GM20000 (cell line): ENCODE results near the gene SORBS1.

Experiments
- DNase-seq: peaks from one replicate; pipeline ENCODE4 v3.0.0; 2012; ENCODE audit warnings: low spot score
- TF ChIP-seq, protein P1 (sequence below): IDR thresholded peaks from 2 replicates; pipeline ENCODE4 v1.5.1; 2012; ENCODE audit warnings: mild to moderate bottlenecking, control low read depth; ENCODE audit errors: extremely low read depth, missing control alignments

SORBS1 gene

DNA sequence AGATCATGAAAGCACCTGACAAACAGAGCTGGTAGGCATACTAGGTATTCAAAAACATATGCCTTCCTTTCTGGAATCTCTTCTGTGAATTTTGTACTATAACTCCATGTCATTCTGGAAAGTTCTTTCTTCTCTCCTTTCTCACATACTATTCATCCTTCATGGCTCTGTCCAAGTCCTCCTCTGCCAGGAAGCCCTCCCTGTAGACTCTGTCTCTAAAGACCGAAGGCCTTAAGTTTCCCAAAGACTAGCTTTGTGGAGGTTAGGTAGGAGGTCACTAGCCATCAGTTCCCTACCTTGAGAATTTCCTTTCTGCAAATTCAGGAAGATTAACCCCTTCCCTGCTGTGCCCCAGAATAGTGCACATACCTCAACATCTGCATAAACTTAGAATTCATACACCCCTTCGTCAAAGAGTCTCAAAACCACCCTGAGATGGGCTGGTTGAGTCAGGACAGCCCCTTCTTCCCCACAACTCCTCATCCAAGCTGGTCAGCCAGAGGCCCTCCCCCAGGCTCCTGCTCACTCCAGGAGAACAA is 20.6 kb downstream of the SORBS1 start:
- TF ChIP-seq, protein P1, sequence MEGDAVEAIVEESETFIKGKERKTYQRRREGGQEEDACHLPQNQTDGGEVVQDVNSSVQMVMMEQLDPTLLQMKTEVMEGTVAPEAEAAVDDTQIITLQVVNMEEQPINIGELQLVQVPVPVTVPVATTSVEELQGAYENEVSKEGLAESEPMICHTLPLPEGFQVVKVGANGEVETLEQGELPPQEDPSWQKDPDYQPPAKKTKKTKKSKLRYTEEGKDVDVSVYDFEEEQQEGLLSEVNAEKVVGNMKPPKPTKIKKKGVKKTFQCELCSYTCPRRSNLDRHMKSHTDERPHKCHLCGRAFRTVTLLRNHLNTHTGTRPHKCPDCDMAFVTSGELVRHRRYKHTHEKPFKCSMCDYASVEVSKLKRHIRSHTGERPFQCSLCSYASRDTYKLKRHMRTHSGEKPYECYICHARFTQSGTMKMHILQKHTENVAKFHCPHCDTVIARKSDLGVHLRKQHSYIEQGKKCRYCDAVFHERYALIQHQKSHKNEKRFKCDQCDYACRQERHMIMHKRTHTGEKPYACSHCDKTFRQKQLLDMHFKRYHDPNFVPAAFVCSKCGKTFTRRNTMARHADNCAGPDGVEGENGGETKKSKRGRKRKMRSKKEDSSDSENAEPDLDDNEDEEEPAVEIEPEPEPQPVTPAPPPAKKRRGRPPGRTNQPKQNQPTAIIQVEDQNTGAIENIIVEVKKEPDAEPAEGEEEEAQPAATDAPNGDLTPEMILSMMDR = no peak
- no peak for DNase-seq

DNA sequence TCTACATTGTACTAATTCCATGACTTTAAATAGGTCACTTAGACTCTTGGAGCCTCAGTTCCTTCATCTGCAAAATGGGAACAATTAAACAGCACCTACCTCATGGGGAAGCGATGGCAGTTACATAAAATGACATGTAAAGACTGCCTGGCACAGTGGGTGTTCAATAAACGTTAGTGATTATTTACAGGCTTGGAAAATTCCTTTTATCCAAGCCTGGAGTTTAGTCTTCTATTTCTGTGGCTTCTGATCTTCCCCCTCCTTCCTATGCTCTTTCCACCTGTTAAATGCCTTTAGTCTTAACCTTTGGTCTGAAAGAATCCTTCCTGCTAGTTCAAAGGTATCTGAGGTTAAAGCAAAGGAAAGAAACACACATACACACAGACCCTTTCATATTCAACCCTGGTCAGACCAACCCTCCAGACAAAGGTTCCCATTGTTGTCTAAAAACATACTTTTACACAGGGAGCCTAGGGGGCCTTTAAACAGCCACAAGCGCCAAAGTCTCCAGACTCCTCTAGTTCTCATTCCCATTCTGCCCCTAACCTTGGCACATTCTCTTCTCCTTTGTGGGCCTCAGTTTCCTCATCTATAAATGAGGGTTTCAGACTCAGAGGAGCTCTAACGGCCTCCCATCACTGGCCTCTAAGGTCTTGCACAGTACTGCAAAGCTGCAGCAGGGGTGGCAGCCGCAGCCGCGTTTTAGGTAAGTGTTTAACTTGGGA is 21.4 kb downstream of the SORBS1 start:
- TF ChIP-seq, protein P1 = no peak

DNA sequence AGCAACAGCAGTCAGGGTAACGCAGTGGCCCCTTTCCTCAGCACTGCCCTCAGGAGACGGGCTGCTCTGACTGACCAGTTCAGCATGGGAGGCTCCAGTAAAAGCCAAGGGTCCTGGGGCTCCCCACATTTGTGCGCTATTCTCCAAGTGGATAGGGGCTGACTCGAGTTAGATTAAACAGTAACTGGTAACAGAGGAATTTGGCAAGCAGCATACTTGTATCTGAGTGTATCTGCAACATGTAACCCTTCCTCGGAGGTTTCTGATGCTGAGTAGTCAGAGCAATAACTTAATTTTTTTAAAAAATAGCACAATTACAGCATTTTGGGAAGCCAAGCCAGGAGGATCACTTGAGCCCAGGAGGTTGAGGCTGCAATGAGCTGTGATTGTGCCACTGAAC is 22.8 kb downstream of the SORBS1 start:
- TF ChIP-seq, protein P1 = no peak
- no peak for DNase-seq

More for the DNA sequence above, 21.4 kb downstream of the SORBS1 start:
- no peak for DNase-seq

DNA sequence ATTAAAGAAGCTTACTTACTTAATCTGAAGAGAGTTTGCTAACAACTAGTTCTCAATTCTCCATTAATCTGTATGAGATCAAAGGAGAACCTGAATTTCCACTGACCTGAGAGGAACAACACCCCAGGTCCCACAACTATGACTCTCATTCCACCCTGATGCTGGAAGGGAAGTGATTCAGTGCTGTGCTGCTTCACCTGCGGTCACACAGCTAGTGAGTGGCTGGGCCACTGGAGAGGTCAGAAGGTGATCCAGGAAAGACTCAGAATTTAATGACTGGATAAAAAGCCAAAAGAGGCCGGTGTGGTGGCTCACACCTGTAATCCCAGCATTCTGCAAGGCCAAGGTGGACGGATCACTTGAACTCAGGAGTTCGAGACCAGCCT is 23.6 kb downstream of the SORBS1 start:
- TF ChIP-seq, protein P1 = no peak
- DNase-seq = no peak

DNA sequence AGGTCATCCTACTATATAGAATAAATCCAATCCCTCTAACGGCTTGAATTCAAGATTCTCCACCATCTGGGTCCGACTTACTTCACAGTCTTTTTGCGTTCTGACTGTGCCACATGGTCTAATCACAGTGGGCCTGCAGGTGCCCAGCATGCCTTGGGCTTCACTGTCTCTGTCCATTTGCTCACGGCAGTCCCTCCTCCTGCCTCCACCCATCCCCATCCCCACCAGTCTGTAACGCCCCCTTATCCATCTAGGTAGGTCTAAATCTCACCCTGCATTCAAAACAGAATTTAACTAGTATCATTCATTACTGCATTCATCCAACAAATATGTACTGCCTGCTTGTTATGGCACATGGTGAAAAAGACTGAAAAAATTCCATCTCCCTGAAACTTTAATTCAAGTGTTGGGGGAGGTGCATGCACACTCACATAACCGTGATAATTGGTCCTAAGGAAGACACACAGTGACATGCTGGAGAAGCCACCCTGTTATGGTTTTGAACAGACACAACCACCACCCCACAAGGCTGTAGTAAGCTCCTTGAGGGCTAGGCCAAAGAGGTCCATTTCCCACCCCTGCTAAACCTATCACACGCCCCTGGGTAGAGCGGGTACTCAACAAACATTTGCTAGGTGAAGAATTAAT is 24.2 kb downstream of the SORBS1 start:
- TF ChIP-seq, protein P1 = no peak
- no peak for DNase-seq

DNA sequence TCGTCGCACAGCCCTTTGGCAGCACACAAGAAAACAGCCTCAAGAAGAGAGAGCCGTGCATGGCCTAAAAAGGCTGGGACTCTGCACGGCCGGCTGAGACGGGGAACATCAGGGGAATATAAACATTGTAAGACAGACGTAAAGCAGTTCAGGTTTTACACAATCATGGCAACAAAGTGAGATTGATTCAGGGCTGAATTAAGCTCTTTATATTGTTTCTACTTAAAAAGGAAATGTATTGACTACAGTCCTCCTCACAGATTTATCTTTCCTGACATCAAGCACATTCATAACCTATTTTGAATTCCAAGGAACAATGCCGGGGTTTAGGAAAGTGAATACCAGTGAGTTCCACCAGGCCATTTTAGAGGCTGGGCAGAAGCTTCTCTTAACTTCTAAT is 25.2 kb downstream of the SORBS1 start:
- TF ChIP-seq, protein P1 = no peak
- DNase-seq = no peak

DNA sequence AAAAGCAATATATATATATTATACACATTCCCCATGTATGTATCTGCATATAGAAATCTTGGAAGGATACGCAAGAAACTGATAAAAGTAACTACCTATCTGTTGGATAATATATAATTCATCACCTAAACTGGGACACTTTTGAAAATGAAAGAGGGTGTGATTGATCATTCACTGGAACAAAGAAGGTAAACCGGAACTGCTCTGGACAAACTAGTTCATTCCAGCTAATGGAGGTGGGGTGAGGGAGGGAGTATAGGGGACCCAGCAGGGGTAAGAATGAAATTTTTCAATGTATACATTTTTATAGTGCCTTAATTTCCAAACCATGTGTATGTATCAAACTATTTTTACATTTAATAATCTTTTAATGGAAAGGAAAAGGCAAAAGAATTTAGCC is 25.6 kb downstream of the SORBS1 start:
- TF ChIP-seq, protein P1 = no peak
- no peak for DNase-seq
